HG02884 (cell line): ENCODE data around the gene SIMC1.
"Not testable (repeated sequence)": the region's sequence is repeated elsewhere in the genome, so short reads cannot be mapped to it uniquely, and the experiment has no call there.

Source experiments
- ATAC-seq: cut with Tn5 transposase; IDR thresholded peaks from one replicate; pipeline ENCODE4 v1.9.1; 2021; ENCODE audit warnings: mild to moderate bottlenecking, moderate library complexity; ENCODE audit not compliant: unreplicated experiment

SIMC1 gene

DNA sequence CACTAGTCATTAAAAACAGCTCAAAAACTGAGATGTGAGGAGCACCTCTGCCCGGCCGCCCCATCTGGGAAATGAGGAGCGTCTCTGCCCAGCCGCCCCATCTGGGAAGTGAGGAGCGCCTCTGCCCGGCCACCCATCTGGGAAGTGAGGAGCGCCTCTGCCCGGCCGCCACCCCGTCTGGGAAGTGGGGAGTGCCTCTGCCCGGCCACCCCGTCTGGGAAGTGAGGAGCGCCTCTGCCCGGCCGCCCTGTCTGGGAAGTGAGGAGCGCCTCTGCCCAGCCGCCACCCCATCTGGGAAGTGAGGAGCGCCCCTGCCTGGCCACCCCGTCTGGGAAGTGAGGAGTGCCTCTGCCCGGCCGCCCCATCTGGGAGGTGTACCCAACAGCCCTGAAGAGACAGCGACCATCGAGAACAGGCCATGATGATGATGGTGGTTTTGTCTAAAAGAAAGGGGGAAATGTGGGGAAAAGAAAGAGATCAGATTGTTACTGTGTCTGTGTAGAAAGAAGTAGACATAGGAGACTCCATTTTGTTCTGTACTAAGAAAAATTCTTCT lies 23.7 kb upstream of the SIMC1 start:
- ATAC-seq = not testable (repeated sequence)

DNA sequence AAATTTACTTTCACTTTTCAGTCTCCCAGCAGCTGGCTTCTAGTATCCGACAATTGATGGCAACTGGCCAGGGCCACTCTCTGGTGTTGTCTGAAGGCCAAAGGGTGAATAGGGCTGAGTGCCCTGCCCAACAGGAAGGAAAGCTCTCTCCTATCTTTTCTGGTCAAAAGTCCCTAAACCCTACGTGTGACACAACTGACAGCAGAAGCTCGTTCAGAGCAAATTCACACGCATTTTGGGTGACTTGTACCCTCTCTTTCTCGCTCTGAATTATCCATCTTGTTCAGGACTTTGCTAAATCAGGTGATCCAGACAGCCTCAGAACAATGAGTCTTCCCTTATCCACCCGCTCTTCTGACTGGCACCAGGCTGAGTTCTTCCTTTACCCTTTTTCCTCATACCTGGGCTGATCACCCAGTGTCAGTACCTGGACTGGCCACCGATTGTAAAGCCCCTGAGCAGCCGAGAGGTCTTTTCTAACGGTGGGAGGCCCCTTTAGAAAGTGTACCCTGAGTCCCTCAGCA lies 21.8 kb upstream of the SIMC1 start:
- not testable (repeated sequence) for ATAC-seq

DNA sequence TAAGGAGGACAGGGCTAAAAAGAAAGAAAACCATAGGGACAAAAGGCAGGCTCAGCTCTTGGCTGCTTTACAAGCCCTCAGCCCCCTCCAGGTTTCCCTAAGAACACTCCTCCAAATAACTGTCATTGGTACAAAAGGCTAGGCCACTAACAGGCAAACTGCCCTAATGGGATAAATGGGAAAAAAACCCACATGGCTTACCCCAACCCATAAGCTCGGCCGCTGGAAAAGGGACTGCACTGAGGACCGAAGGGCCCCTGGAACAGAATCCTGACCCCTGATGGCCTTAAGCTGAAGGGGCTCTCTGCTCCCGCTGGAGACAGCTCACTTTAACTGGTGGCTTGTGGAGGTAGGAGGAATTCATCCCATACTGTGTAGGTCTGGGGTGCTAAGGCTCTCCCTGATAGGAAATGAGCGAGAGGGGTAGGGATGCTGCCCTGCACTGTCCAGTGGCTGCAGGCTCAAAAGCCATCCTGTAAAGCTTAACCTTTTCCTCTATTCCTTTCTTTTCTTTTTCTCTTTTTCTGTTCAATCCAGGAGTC lies 21.0 kb upstream of the SIMC1 start:
- not testable (repeated sequence) for ATAC-seq

DNA sequence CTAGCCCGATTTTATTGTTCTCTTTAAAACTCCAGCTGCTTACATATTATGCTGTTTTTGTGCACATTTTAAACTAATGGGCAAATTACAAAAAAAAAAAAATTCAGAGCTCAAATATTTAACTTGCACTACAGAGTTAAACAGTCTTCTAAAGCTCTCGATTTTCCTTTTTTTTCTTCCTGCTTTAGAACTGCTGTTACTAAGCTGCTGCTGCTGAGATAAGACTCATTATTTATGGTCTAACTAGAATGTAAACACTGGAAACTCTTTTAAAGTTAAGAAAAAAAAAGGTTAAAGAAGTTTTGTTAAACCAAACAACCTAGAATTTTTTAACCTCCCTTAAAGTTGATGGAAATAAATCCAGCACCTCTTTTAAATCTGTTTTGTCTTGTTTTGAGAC lies 20.5 kb upstream of the SIMC1 start:
- ATAC-seq = not testable (repeated sequence)

DNA sequence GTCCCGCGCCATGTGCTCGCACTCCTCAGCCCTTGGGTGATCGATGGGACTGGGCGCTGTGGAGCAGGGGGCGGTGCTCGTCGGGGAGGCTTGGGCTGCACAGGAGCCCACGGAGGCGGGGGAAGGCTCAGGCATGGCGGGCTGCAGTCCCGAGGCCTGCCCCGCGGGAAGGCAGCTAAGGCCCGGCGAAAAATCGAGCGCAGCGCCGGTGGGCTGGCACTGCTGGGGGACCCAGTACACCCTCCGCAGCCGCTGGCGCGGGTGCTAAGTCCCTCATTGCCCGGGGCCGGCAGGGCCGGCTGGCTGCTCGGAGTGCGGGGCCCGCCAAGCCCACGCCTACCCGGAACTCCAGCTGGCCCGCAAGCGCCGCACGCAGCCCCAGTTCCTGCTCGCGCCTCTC lies 16.2 kb upstream of the SIMC1 start:
- not testable (repeated sequence) for ATAC-seq

DNA sequence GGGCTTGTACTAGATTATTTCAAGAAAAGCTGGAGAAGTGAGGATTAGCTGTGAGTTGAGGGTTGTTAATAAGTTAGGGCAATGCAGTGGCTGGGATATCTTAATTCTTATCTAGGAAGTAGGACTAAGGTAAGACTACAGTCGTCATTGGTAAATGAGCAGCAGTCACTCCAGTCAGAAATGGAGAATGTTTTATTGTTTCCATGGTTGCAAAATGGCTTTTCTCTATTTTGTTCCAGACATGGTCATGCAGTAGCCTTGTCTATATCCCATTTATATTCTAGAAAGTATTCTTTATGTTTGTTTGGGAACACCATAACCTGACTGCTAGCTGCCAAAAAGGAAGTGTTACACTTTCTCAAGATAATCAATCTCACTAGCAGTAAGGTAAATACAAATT lies 9.9 kb upstream of the SIMC1 start:
- ATAC-seq = not testable (repeated sequence)

DNA sequence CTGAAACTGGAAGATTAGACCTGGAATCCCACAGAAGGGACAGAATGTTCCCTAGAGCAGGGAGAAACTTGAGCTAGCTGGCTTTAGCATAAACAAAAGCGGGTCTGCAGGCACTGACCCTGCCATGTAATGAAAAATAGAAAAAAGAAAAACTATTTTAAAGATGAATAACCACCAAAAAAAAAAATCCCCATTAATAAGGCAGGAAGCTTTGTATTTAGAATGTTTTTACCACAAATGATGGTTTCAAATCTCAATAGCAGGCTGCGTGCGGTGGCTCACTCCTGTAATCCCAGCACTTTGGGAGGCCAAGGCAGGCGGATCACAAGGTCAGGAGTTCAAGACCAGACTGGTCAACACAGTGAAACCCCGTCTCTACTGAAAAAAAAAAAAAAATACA lies 5.0 kb upstream of the SIMC1 start:
- ATAC-seq = not testable (repeated sequence)

DNA sequence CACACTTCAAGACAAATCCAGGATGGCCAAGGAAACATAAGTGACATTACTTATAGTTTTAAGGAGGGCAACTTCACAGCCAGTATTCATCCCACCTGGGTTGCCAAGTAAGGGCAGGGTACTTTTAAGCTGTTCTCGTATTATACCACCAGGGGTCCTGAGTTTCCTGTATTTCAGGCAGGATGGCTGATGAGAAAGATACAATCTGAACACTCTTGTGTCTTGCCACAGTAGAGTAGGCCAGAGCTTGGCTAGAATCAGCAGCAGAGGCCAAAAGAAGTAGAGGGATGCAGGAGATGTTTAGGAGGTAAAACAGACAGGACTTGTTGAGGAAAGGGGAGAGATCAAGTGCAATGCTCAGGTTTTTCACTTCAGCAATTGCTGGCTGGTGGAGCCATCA lies 3.1 kb upstream of the SIMC1 start:
- not testable (repeated sequence) for ATAC-seq

DNA sequence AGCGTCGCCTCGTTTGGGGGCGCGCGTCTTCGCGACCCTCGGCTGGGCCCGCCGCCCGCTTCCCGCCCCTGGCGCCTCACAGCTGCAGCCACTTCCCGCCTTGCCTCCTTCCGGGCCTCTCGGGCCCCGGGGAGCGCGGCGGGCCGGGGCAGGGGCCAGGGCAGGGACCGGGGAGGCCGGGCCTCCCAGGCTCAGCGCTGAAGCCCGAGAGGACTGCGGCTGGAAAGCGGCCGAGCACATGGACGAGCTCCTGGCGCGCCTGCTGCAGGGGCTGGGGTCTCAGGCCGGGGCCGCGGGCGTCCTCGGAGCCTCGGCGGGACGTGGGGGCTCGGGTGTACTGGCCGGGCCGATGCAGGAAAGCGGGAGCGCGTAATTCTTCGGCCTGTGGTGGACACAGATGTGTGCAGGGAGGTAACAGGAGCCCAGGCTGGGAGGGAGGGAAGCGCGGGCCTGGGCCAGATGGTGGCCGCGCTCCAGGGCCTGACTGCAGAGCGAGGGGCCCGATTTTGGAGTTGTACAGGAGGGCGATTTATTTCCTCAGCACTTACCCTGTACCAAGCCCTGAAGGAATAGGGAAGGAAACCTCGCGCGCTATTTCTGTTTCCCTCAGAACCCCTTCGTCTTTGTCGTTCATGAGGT lies 540 bp downstream of the SIMC1 start:
- ATAC-seq = not testable (repeated sequence)

DNA sequence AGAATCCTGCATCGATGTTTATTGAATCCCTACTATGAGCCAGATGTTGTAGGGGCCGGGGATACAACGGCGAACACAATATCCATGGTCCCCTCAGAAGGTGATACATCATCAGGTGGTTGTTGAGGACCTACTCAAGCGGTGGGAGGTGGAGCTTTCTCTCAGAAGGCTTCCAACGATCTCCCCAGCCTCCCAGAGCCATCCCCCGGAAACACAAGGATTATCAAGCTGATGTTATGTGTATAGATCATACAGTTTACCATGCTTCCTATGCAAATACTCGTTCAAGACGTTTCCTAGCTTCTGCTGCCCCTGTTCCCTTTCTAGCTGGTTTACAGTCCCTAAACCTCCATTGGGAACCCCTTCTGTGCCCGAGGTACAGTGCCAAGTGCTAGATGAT lies 1.1 kb downstream of the SIMC1 start:
- not testable (repeated sequence) for ATAC-seq

DNA sequence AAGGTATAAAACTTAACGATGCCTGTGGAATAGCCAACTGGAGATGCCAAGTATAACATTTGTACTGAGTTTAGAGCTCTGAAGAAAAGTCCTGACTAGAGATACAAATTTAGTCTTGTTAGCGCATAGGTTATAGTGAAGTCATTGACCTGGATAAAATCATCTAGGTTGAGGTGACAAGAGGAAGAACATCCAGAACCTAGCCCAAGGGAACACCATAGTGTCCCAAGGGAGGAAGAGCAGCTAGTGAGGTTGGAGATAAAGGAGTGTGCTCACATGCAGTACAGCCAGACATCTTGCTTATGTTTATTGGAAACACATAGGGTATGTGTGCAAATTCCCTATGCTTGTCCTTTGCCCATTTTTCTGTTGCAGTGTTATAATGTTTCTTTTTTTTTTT lies 6.1 kb downstream of the SIMC1 start:
- not testable (repeated sequence) for ATAC-seq

DNA sequence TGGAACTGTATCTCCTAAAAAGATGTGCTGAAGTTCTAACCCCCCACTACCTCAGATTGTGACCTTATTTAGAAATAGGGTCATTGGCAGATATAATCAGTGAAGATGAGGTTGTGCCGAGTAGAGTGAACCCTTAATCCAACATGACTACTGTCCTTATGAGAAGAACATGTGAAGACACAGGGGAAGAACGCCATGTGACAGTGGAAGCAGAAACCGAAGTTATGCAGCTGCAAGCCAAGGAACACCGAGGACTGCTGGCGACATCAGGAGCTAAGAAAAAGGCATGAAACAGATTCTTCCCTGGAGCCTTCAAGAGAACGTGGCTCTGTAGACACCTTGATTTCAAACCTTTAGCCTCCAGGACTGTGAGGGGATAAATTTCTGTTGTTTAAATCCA lies 6.8 kb downstream of the SIMC1 start:
- ATAC-seq = not testable (repeated sequence)

DNA sequence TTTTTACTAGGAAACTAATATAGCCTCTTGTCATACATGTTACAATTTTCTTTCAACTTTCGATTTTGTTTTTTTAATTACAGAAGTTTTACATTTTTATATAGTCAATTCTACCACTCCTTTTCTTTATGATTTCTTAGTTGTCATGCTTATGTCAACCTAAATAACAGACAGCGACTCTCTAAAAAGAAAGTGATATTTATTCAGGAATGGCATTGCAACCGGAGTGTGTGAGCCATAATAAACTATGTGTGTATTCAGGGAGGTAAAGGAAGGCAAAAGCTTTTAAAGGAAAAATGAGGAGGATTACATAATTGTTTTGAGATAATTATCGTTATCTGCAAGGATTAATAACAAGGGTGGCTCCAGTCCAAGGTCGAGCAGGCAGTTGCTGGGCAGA lies 7.3 kb downstream of the SIMC1 start:
- ATAC-seq = not testable (repeated sequence)

DNA sequence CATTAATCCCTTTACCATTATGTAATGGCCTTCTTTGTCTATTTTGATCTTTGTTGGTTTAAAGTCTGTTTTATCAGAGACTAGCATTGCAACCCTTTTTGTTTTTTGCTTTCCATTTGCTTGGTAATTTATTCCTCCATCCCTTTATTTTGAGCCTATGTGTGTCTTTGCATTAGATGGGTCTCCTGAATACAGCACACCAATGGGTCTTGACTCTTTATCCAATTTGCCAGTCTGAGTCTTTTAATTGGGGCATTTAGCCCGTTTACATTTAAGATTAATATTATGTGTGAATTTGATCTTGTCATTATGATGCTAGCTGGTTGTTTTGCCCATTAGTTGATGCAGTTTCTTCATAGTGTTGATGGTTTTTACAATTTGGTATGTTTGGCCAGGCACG lies 12.5 kb downstream of the SIMC1 start:
- not testable (repeated sequence) for ATAC-seq

DNA sequence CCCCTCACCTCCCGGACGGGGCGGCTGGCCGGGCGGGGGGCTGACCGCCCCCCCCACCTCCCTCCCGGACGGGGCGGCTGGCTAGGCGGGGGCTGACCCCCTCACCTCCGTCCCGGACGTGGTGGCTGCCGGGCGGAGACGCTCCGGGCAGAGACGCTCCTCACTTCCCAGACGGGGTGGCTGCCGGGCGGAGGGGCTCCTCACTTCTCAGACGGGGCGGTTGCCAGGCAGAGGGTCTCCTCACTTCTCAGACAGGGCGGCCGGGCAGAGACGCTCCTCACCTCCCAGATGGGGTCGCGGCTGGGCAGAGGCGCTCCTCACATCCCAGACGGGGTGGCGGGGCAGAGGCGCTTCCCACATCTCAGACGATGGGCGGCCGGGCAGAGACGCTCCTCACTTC lies 13.9 kb downstream of the SIMC1 start:
- not testable (repeated sequence) for ATAC-seq

DNA sequence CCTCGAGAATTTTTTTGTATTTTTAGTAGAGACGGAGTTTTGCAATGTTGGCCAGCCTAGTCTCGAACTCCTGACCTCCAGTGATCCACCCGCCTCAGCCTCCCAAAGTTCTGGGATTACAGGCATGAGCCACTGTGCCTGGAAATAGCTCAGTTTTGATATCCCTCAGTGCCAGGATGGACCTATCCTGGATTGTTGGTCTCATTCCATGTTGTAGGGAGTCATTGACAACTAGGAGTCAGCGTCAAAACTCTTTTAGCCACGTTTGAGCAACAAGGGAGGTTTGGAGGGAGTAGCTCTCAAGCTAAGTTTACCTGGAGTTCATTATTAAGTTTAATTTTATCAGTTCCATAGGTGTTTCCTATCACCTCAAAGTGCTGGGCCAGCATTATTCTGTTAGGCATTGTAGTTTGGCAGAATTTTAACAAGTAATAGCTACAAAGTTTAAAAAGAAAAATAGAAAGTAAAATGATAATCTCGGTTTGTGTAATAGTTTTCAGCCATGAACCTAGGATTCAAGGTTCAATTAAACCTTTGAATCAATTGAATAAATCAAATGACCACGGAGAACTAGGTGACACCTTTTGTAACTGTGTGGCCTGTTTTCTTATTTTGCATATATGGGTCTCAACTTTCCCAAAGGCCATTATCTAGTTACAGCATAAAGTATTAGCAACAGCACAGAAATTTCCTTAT lies 15.3 kb downstream of the SIMC1 start:
- ATAC-seq = not testable (repeated sequence)

DNA sequence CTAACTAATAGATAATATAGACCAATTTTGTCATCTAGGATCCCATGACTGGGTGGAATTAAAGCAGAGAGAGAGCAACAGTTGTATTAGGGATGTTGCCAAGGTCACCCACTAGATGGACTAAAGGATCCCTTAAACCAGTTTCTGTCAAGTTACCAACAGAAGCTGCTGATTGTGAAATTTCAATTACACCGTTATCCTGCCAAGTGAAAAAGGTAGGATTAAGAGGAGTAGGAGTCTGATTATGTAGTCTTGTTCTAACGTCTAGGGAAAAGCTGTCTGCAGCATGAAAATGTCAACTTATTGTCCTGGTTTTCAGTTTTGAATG lies 15.8 kb downstream of the SIMC1 start:
- ATAC-seq = not testable (repeated sequence)

DNA sequence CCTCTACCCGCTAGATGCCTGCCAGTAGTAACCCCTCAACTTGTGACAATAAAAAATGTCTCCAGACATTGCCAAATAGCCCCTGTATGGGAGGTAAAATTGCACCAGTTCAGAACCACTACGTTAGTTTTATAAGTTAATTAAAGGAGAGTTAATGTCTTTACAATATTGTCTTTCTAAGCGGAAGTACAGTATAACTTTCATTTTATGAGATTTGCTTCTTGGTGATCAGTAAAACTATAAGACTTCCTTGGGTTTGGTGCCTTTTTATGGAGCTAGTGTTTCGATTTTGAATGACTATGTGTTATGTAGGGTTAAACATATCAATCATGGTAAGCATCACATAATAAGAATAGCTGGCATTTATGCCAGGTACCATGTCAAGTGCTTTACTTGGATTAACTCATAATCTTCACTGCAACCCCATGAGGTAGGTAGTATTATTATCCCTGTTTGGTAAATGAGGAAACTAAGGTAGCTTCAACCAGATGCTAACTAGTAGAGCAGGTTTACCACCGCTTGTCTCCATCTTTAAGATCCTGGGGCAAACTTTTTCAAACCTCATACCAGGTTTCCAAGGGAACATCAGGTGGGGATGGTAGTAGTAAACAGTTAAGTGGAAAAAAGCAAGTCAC lies 19.8 kb downstream of the SIMC1 start:
- ATAC-seq = not testable (repeated sequence)

DNA sequence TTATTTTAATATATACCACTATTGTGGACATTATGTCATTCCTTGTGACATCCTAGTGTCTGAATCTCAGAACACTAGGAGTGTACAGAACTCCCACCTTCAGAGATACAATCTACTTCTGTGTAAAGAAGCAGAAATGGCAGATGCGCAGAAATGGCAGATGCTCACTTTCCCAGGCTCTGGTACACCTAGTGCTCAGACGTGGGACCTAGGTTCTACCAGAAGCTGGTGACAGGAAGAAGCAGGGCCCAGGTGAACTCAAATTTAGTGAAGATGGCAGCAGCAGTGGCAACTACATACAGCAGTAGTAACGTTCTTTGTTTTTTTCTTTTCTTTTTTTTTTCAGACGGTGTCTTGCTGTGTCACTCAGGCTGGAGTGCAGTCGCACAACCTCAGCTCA lies 22.5 kb downstream of the SIMC1 start:
- not testable (repeated sequence) for ATAC-seq

DNA sequence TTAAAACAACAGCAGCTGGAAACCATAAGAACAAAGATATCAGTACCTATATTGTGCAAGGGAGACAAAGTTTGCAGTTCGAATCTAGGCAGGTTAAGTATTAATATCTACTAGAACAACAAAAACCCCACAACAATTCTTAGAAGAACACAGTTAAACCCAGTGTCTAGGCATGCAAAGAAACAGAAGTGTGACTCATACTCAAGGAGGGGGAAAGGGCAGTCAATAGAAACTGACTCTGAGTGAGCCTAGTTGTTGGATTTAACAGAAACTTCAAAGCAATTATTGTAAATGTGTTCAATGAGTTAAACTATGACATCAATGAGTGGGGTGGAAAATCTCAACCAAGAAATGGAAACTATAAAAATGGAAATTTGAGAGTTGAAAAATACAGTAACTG lies 28.2 kb downstream of the SIMC1 start:
- ATAC-seq = not testable (repeated sequence)

DNA sequence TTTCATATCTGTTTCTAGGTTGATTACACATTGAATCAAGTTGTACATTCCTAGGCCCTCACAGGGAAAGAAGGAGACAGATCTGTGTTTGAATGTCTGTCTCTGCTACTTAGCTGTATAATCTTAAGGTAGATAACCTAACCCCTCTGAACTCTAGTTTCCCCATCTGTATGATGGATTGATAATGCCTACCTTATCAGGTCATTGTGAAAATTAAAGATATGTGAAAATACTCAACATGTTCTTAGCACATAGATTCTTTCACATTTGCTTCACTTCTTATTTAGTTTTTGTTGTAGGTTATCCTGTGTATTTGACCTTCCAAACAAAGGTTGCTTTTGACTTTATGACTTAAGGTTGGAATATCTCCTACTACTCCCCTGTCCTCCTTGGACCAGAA lies 50.8 kb downstream of the SIMC1 start:
- not testable (repeated sequence) for ATAC-seq
